ENCODE data around the gene MRPL49.

MRPL49 gene

DNA sequence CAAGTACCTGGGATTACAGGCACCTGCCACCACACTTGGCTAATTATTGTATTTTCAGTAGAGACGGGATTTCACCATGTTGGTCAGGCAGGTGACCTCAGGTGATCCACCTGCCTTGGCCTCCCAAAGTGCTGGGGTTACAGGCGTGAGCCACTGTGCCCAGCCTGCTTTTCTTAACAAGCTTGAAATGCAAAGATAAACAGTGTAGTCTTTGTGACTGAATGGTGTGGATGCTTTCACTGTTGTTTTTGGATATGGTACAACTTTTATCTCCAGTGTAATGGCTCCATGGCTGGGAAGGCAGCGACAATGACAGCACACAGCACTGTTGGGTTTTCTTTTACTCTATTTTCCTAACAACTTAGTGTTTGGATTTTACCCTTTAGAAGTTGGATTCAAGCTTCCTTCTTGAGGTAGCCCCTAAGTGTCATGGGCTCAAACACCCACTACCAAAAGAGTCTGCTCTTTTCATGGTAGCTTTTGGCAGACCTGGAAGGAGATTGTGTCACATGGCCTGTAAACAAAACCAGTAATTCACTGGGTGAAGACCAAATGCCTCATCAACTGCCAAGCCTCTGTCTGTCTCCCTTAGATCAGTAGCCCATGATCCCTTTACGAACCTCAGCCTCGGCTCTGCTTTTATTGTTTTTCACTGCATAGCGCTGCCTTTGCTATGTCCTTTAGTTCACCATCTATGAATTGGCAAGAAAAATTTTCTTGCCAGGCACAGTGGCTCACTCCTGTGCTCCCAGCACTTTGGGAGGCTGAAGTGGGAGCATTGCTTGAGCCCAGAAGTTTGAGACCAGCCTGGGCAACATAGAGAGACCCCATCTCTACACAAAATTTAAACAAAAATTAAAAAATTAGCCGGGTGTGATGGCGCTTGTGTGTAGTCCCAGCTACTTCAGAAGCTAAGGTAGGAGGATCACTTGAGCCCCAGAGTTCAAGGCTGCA, 19.7 kb upstream of the MRPL49 start:
- DNase-seq (ENCODE audit: low read depth): no peak

DNA sequence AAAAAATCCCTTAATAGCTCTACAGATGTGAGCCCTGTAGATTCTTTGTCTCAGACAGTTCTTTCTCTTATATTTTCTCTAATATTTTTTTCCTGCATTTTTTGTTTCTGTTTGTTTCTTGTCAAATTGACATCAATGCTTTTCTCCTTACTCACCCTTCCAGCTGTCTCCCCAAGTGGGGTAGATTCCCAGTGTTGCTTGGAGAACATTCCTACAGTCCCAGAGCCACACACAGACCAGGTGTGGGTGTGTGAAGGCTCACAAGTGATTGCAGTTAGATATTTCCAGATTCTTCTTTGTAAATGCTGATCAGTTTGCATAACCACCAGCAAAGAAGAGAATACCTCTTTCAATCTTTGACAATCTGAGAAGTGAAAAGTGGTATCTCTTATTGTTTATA, 18.6 kb upstream of the MRPL49 start:
- no peak for DNase-seq (ENCODE audit: low read depth)

DNA sequence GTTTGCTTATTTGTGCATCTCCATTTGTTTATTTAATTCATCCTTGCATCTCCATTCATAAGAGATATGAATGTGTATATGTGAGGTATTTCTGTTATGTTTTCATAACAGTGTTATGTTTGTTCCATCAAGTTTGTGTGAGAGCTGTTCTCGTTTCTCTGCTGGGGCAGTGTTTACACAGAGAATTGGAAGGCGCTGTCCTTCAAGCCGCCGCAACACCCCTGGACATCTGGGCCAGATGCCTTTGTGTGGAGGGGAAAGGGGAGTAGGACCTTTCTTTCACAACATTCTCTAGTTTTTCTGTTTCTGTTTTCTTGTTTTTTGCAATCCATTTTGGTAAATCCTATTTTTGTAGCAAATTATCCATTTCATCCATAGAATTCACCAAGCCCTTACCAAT, 17.5 kb upstream of the MRPL49 start:
- no peak for DNase-seq (ENCODE audit: low read depth)

DNA sequence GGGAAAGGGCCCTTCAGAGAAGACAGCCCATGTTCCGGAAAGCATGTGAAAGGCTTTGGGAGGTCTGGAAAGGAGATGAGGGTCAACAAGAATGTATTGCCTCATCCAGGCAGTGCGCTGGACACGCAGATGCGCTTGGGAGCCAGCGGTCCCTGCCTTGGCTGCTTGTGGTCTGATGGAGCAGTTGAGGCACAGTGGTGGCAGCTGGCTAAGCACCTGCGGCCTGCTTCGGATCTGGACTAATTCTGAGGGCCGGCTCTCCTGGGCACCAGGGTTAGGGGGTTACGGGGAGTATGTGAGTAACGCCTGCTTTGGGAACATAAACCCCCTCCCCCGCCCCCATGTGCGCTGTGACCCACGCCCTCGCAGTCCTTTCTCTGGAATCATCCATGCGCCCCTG, 15.0 kb upstream of the MRPL49 start:
- no peak for DNase-seq (ENCODE audit: low read depth)

DNA sequence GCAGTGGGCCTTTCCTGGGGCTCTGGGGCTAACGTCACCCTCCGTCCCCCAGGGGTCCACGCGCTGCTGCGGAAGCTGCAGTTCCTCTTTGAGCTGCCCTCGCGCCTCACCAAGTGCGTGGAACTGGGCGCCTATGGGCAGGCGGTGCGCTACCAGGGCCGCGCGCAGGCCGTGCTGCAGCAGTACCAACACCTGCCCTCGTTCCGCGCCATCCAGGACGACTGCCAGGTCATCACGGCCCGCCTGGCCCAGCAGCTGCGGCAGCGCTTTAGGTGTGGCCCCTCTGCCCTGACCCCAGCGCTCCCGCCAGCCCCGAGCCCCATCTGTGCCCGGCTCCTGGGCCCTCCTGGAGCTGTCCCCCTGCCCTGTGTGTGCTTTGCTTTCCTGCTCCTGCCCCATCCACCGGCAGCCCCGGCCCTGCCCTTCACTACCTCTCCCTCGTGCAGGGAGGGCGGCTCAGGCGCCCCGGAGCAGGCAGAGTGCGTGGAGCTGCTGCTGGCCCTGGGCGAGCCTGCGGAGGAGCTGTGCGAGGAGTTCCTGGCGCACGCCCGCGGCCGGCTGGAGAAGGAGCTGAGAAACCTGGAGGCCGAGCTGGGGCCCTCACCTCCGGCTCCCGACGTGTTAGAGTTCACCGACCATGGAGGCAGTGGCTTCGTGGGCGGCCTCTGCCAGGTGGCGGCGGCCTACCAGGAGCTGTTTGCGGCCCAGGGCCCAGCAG, 14.2 kb upstream of the MRPL49 start:
- no peak for DNase-seq (ENCODE audit: low read depth)

DNA sequence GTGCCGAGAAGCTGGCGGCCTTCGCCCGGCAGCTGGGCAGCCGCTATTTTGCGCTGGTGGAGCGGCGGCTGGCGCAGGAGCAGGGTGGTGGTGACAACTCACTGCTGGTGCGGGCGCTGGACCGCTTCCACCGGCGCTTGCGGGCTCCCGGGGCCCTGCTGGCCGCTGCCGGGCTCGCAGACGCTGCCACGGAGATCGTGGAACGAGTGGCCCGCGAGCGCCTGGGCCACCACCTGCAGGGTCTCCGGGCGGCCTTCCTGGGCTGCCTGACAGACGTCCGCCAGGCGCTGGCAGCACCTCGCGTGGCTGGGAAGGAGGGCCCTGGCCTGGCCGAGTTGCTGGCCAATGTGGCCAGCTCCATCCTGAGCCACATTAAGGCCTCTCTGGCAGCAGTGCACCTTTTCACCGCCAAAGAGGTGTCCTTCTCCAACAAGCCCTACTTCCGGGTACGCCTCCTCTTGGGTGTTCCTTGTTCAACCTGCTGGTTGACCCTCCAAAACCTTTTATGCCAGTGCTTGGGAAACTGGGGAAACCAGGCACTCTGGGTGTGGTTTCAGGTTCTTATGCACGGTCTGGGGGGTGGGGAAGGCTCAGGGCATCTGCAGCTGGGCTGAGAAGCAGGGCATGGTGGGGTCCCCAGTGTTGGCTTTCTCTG, 13.5 kb upstream of the MRPL49 start:
- no peak for DNase-seq (ENCODE audit: low read depth)

DNA sequence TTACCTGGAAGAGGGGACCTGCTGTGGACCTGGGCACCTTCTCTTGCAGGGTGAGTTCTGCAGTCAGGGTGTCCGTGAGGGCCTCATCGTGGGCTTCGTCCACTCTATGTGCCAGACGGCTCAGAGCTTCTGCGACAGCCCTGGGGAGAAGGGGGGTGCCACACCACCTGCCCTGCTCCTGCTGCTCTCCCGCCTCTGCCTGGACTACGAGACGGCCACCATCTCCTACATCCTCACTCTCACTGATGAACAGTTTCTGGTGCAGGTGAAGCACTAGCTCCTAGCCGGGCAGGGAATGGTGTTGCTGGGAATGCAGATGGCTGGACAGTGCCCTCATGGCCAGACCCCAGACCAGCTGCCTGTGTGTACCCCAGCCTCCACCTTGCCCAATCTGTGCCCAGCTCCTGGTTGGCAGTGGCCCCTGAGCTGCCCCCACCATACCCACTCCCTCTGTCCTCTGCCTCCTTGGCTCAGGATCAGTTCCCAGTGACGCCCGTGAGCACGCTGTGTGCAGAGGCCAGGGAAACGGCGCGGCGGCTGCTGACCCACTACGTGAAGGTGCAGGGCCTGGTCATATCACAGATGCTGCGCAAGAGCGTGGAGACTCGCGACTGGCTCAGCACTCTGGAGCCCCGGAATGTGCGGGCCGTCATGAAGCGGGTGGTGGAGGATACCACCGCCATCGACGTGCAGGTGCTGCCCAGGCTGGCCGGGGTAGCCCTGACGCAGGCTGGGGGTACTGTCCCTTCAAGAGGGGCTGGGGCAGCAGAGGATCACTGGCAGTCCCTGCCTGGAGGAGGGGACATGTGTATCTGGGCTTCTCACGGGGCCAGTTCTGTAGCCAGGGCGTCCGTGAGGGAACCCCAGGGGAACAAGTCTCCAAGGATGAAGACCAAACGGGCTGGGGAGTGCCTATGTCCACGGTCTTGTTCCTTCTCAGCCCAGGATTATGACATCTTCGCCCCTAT, 12.6 kb upstream of the MRPL49 start:
- DNase-seq (ENCODE audit: low read depth): no peak

DNA sequence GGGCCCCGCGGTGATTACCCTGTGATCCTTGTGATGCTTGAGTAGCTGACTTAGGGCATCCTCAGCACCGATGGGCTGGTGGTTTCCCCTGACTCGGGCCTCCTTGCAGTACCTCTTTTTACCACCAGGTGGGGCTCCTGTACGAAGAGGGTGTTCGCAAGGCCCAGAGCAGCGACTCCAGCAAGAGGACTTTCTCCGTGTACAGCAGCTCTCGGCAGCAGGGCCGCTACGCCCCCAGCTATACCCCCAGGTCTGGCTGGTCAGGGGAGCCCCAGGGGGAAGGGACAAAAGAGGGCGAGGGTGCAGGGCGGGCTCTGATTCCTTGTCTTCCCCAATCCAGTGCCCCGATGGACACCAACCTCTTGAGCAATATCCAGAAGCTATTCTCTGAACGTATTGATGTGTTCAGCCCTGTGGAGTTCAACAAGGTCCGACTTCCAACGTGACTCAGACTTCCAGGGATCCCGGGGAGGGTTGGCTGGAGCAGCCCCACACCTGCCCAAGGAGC, 11.7 kb upstream of the MRPL49 start:
- peak; percentile 98 for DNase-seq (ENCODE audit: low read depth)

DNA sequence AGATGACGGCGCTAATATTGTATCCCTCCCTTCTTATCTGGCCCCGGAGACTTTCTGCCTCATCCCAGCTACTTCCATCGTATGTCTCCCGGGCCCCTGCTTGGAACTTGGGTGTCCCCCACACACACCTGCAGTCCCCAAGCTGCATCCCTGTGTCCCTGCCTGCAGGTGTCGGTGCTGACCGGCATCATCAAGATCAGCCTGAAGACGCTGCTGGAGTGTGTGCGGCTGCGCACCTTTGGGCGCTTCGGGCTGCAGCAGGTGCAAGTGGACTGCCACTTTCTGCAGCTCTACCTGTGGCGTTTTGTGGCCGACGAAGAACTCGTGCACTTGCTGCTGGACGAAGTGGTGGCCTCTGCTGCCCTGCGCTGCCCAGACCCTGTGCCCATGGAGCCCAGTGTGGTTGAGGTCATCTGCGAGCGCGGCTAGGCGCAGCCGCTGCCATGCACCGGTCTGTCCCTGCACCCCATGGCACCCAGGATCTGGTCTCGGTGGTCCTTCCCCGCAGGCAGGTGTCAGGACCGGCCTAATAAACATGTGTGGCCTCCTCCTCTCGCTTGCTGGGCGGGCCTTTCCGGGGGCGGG, 10.9 kb upstream of the MRPL49 start:
- no peak for DNase-seq (ENCODE audit: low read depth)

DNA sequence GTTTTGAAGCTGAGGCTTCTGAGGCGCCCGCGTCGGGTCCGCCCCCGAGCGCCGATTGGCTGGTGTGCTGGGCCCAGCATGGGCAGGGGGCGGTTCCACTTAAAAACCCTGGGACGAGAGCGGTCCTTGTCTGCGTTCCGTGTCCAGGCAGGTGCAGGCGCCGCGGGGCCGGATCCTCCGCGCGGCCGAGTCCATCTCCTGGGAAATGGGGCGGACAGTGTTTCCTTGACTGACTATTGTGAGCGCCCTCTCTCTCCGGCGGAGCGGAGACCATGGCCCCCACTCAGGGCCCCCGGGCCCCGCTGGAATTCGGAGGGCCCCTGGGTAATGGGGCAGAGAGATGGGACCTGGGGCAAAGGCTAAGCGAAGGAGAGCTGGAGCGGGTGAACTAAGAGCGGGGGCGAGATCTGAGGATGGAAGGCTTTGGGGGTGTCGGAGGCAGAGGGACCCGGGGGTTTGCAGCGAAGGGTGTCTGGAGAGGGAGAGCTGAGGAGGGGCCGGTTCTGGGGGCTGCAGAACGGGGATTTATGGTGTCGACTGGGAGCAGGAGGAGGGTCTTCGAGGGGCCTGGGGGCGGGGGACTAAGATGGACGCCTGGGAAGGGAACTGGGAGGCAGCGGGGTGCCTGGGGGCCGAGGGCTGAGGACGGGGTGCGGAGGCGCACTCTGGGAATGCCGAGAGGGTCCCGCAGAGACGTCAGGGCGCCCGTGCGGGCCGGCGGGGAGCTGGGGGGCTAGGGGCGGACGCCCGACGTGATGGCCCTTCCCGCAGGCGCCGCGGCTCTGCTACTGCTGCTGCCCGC, 10.2 kb upstream of the MRPL49 start, which contains the start of gene TM7SF2:
Gene TM7SF2 (plus strand): TSS at position 129 of the 802 bp plus-strand sequence. CDS start 144 bp downstream, at position 273.
- peak; percentile 94 for DNase-seq (ENCODE audit: low read depth)

DNA sequence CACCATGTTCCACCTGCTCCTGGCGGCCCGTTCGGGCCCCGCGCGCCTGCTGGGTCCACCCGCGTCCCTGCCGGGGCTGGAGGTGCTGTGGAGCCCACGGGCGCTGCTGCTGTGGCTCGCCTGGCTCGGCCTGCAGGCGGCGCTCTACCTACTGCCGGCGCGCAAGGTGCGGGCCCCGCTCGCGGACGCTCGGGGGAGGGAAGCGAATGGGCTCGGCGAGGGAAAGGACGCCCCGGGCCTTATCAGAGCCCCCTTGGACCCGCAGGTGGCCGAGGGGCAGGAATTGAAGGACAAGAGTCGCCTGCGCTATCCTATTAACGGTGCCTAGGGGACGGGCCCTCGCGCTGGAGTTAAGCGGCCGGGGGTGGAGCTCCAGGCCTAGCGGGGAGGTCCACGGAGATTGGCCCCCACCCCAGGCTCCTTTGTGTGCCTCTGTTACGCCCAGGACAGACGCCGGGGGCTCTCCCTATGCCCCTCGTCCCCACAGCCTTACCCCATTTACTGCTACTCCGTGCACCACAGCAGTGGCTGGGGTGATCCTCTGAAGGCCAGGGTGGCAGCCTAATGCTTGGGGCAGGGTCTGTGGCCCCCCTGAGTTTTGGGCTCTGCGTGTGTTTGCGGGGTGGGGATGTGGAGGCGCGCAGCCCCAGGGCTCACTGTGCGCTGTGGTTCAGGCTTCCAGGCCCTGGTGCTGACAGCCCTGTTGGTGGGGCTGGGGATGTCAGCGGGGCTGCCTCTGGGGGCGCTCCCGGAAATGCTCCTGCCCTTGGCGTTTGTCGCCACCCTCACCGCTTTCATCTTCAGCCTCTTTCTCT, 9.4 kb upstream of the MRPL49 start:
- DNase-seq (ENCODE audit: low read depth): peak; percentile 70

DNA sequence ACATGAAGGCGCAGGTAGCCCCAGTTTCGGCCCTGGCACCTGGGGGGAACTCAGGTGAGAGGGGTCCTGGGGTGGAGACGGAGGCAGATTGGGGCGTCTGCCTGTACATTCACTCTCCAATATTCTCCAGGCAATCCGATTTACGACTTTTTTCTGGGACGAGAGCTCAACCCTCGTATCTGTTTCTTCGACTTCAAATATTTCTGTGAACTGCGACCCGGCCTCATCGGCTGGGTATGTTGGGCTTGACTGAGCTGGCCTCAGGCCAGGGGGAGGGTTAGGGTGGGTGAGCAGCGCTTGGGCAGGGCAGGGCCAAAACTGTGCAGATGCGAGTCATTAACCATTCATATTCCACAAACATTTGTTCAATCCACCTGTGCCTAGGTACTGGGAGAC, 8.8 kb upstream of the MRPL49 start:
- DNase-seq (ENCODE audit: low read depth): no peak

DNA sequence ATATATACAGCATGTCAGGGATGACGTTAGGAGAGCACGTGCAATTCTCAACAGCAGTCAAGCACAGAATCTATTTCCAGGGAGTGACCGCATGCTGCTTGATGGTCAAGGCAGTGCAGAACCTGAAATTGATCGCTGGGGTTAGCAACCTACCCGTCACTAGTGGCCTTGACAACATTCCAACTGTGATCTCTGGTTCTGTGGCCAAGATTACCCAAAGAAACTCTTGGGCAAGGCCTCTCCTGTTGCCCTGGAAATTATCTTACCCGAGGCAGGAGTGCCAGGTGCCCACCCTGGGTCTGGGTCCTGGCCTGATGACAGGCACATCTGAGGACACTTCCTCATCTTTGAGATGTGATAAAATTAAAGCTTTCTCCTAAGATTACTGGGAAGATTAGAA, 8.3 kb upstream of the MRPL49 start:
- no peak for DNase-seq (ENCODE audit: low read depth)

DNA sequence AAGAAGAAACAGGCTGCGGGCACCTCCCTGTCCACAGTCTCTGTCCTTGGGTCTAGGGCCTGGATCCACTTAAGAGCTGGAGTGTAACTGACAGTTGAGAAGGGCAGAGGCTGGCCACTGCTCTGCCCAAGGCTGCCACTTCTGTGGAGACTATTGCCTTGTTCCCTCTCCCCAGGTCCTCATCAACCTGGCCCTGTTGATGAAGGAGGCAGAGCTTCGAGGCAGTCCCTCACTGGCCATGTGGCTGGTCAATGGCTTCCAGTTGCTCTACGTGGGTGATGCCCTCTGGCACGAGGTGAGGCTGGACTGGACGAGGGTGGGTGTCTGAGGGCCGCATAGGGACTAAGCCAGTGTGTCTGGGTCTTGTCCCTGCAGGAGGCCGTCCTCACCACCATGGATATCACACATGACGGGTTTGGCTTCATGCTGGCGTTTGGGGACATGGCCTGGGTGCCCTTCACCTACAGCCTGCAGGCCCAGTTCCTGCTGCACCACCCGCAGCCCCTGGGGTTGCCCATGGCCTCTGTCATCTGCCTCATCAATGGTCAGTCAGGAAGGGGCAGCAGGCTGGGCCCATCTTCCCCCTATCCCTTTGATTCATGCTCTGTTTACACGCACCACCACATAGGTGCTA, 7.5 kb upstream of the MRPL49 start:
- no peak for DNase-seq (ENCODE audit: low read depth)

DNA sequence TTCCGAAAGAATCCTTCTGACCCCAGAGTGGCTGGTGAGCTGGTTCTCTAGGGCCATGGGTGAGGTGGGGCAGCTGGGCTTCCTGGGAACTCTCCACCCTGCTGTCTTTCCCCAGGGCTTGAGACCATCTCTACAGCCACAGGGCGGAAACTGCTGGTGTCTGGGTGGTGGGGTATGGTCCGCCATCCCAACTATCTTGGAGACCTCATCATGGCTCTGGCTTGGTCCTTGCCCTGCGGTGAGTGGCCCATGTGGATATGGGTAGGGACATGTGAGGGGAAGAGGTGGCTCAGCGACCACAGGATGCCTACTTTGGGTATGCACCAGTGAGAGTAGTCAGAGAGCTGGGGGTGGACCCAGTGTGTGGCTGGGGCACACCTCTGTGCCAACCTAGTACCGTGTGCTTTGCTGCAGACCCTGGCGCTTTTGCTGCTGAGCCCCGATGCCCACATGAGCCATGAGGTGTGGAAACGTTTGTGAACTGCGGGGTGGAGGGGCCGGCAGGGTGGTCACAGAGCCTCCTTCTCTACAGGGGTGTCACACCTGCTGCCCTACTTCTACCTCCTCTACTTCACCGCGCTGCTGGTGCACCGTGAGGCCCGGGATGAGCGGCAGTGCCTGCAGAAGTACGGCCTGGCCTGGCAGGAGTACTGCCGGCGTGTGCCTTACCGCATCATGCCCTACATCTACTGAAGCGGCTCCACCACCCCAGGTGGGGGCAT, 6.6 kb upstream of the MRPL49 start:
- no peak for DNase-seq (ENCODE audit: low read depth)

DNA sequence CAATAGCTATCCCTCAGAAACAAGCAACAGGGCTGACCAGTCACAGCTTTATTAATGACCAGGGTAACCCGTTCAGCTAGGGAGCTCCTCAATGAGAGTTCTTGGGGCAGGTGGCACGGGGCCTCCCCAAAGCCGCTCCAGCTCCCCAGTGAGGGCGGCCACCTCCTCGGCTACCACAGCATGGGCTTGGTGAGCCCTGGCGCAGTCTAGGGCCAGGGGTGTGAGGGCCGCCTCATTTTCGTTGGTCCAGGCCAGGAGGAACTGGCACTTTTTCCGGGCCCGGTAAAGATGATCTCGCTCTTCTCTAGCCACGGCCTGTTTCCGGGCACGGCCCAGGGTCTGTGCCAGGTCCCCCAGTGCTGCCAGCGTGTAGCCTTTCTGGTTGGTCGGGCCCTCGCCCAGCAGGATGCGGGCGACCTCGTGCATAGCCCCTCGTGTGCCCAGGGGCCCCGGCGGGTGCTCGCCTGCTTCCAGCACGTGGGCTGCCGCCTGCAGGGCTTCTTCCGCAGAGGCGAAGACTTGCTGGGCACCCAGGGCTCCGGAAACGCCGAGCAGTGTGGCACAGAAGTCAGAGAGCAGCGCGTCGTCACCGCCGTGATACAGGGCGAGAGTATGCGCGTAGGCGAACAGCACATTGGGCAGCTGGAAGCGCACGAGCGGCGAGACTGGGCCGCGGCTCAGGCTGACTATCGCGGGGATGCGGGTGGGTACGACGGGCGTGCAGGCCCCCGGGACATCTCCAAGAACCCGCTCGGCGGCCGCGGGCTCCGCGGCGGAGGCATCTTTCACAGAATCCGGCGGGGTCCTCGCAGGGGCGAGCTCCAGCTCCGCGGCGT, 5.5 kb upstream of the MRPL49 start:
- peak; percentile 33 for DNase-seq (ENCODE audit: low read depth)
